HL-60 (cell line): ENCODE data around the gene GIMAP7.
"Not testable (repeated sequence)": the region's sequence is repeated elsewhere in the genome, so short reads cannot be mapped to it uniquely, and the experiment has no call there.

Source experiments
- DNase-seq, 2 experiments: peaks; one replicate each; pipeline ENCODE4 v3.0.0-alpha.2; 2010 to 2020; ENCODE audit warnings: low read depth in 1 of 2, low spot score in 1 of 2
- H3K27ac ChIP-seq: fragments of 250-450 bp; sonication (Bioruptor Pico); replicated peaks from 2 replicates; pipeline ENCODE4 v1.5.1; 2020; ENCODE audit warnings: mild to moderate bottlenecking, moderate library complexity
- H3K27me3 ChIP-seq: fragments of 250-450 bp; sonication (Bioruptor Pico); 2 replicates; pipeline ENCODE4 v1.5.1; 2021; ENCODE audit warnings: mild to moderate bottlenecking, moderate library complexity; ENCODE audit not compliant: insufficient read depth, poor library complexity, severe bottlenecking
- H3K4me3 ChIP-seq: replicated peaks from 2 replicates; pipeline ENCODE4 v1.5.1; 2011; ENCODE audit warnings: mild to moderate bottlenecking, control low read depth, low read length; ENCODE audit not compliant: insufficient read depth
- CTCF ChIP-seq: IDR thresholded peaks from one replicate; pipeline ENCODE4 v1.5.1; 2011; ENCODE audit warnings: low read length, control low read depth, inconsistent platforms; ENCODE audit not compliant: insufficient read depth
- GABPA ChIP-seq: IDR thresholded peaks from 2 replicates; pipeline ENCODE4 v1.6.1; 2012; ENCODE audit warnings: low read depth
- POLR2AphosphoS5 ChIP-seq: IDR thresholded peaks from 2 replicates; pipeline ENCODE4 v1.6.1; 2012; ENCODE audit warnings: low read depth
- REST ChIP-seq: IDR thresholded peaks from 2 replicates; pipeline ENCODE4 v1.6.1; 2012; ENCODE audit warnings: low read depth; ENCODE audit not compliant: insufficient replicate concordance
- SPI1 ChIP-seq: IDR thresholded peaks from 2 replicates; pipeline ENCODE4 v1.6.1; 2012; ENCODE audit warnings: low read depth, mild to moderate bottlenecking, borderline replicate concordance

The GIMAP7 gene

GRCh38 chr7:150483514-150483913 is 31.2 kb upstream of the GIMAP7 start:
- not testable (repeated sequence) for H3K27ac ChIP-seq, H3K27me3 ChIP-seq, DNase-seq, H3K4me3 ChIP-seq
- peak; percentile 43; the same call in 1 of the 2 replicates for TF ChIP-seq SPI1

GRCh38 chr7:150484071-150484470 is 30.6 kb upstream of the GIMAP7 start:
- H3K27ac ChIP-seq, DNase-seq, H3K27me3 ChIP-seq, H3K4me3 ChIP-seq: not testable (repeated sequence)

- H3K27me3 ChIP-seq = no peaks in the 10 kb centered on the region
- TF ChIP-seq GABPA (no peak), REST (no peak), CTCF (no peak), SPI1 (no peak), POLR2AphosphoS5 (no peak)
- no peak for DNase-seq
- no peak overlapping the region for H3K27ac ChIP-seq
- H3K4me3 ChIP-seq = no peak overlapping the region
Observed at GRCh38 chr7:150487625-150488024, 27.0 kb upstream of the GIMAP7 start.

GRCh38 chr7:150489782-150490181 is 24.9 kb upstream of the GIMAP7 start:
- no peak overlapping the region for H3K4me3 ChIP-seq
- TF ChIP-seq POLR2AphosphoS5 (no peak), CTCF (no peak), REST (no peak), SPI1 (no peak; the same call in 1 of the 2 replicates), GABPA (no peak)
- H3K27me3 ChIP-seq = no peaks in the 10 kb centered on the region
- H3K27ac ChIP-seq = no peak overlapping the region
- peak in 1 of 2 experiments; percentile 41 for DNase-seq

GRCh38 chr7:150493442-150493841 is 21.2 kb upstream of the GIMAP7 start:
- H3K4me3 ChIP-seq, DNase-seq, H3K27me3 ChIP-seq, H3K27ac ChIP-seq: not testable (repeated sequence)
